ENCODE data around the gene PCDH7. TPM values are rescaled to one million over a fixed set of nuclear protein-coding genes. Genes with fewer than 3 reads are reported as not detected.

The PCDH7 gene
- polyA plus RNA-seq, 2 of the 4 experiments (the other 2 are of a cell fraction): 0.04 to 0.16 TPM

GRCh38 chr4:30769093-30769492 is 48.9 kb downstream of the PCDH7 start:
- Histone ChIP-seq H3K9me3 (no peaks in the 10 kb centered on the region), H3K4me3 (no peak overlapping the region), H3K4me2 (no peak overlapping the region), H3K4me1 (no peaks in the 10 kb centered on the region), H3K27ac (no peak overlapping the region)
- TF ChIP-seq BHLHE40 (IDR thresholded peaks at IDR 0.05; ENCODE audit: low read depth, low read length): no peak
- no peak for TF ChIP-seq HOXB13 (CRISPR knock-in tag; IDR thresholded peaks at IDR 0.05; ENCODE audit: low read depth)
- TF ChIP-seq RAD21 (conservative IDR thresholded peaks at IDR 0.05 in 1 of 2, IDR thresholded peaks at IDR 0.05 in 1 of 2): no peak
- no peak for TF ChIP-seq HES2 (IDR thresholded peaks at IDR 0.05)
- TF ChIP-seq GATA3 (IDR thresholded peaks at IDR 0.05; ENCODE audit: borderline replicate concordance): no peak
- no peak for TF ChIP-seq KDM1A (IDR thresholded peaks at IDR 0.05; ENCODE audit: low read depth)
- TF ChIP-seq RARB (CRISPR knock-in tag; IDR thresholded peaks at IDR 0.05): no peak
- 30% methylated on average over 6 of the region's 6 CpGs for WGBS (ENCODE audit: missing lambda C conversion rate)
- ChIA-PET POLR2A (no interaction called here), CTCF (no interaction called here)
- DNase-seq (ENCODE audit: low read depth in 1 of 2, low spot score in 1 of 2): no peak
- no peak for ATAC-seq
- FAIRE-seq: no peak

GRCh38 chr4:30770049-30770549 is 49.9 kb downstream of the PCDH7 start:
- FAIRE-seq (no peak), DNase-seq (ENCODE audit: low read depth in 1 of 2, low spot score in 1 of 2) (no peak), ATAC-seq (no peak)
- Histone ChIP-seq H3K4me1 (no peaks in the 10 kb centered on the region), H3K4me3 (no peak overlapping the region), H3K27ac (no peak overlapping the region), H3K9me3 (no peaks in the 10 kb centered on the region), H3K4me2 (no peak overlapping the region)
- POLR2A ChIA-PET: no interaction called here
- CTCF ChIA-PET: no interaction called here
- no peak for TF ChIP-seq ZNF302 (CRISPR knock-in tag; IDR thresholded peaks at IDR 0.05)
- WGBS (ENCODE audit: missing lambda C conversion rate): 3% methylated on average over 2 of the region's 2 CpGs

- WGBS (ENCODE audit: missing lambda C conversion rate): 5% methylated on average over 2 of the region's 2 CpGs
- POLR2A ChIA-PET: no interaction called here
These were observed 50.6 kb downstream of the PCDH7 start for GRCh38 chr4:30770812-30771211.

More at GRCh38 chr4:30770812-30771211, 50.6 kb downstream of the PCDH7 start:
- H3K4me2 ChIP-seq: no peak overlapping the region
- H3K9me3 ChIP-seq: no peaks in the 10 kb centered on the region
- FAIRE-seq: no peak
- TF ChIP-seq SMC3 (IDR thresholded peaks at IDR 0.05) (no peak), MAZ (IDR thresholded peaks at IDR 0.05; ENCODE audit: borderline replicate concordance, low read depth, low read length) (no peak), TP53 (CRISPR knock-in tag; IDR thresholded peaks at IDR 0.05) (no peak), ESRRA (IDR thresholded peaks at IDR 0.05; ENCODE audit: borderline replicate concordance, low read length) (no peak), ELK1 (IDR thresholded peaks at IDR 0.05; ENCODE audit: low read depth, low read length) (no peak), MYC (IDR thresholded peaks at IDR 0.05; ENCODE audit: borderline replicate concordance, low read length) (no peak), EHMT2 (IDR thresholded peaks at IDR 0.05; ENCODE audit: low read depth) (no peak), RCOR1 (IDR thresholded peaks at IDR 0.05; ENCODE audit: low read depth, low read length) (no peak), PHF8 (IDR thresholded peaks at IDR 0.05; ENCODE audit: borderline replicate concordance, low read depth) (no peak), SREBF2 (IDR thresholded peaks at IDR 0.05) (no peak), FOXS1 (CRISPR knock-in tag; IDR thresholded peaks at IDR 0.05) (no peak), TFCP2L1 (CRISPR knock-in tag; IDR thresholded peaks at IDR 0.05) (no peak), NFE2L2 (conservative IDR thresholded peaks at IDR 0.05; ENCODE audit: low read length) (no peak), RNF2 (IDR thresholded peaks at IDR 0.05; ENCODE audit: borderline replicate concordance, low read depth) (no peak), BCL3 (IDR thresholded peaks at IDR 0.05) (no peak), EHF (CRISPR knock-in tag; IDR thresholded peaks at IDR 0.05) (no peak), E2F6 (IDR thresholded peaks at IDR 0.05; ENCODE audit: borderline replicate concordance, low read depth) (no peak)
- H3K4me3 ChIP-seq: no peak overlapping the region
- no peak overlapping the region for H3K27ac ChIP-seq
- no peak for ATAC-seq
- no peak for DNase-seq (ENCODE audit: low read depth in 1 of 2, low spot score in 1 of 2)
- CTCF ChIA-PET: no interaction called here
- H3K4me1 ChIP-seq: no peaks in the 10 kb centered on the region
